Measurements from ENCODE around the gene BCAS1. TPM values are rescaled to one million over a fixed set of nuclear protein-coding genes. Genes with fewer than 3 reads are reported as not detected.

Gene BCAS1
- total and polyA plus RNA-seq, 2 donors (not counting 1 experiment from before 2014, with no cell fraction given) = 0.97 to 1.1 TPM

DNA sequence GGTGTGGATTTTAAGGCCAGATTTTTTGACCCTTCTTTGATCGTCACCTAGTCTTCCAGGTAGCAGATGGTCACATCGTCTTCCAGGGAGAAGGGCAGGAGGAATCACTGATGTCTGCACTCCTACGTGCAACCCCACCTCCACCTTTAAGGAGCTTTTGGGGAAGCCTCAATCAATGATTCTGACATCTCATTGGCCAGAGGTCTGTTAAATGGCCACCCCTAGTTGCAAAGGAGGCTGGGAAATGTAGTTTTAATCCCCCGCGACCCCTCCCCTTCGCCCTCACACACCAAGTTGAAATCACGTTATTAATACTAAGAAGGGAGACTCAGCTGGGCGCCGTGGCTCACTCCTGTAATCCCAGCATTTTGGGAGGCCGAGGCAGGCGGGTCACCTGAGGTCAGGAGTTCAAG, 151.4 kb downstream of the BCAS1 start:
- H3K4me3 Mint-ChIP-seq = peak overlapping the region; percentile 35
- no peaks in the 10 kb centered on the region for H3K9me3 ChIP-seq (ENCODE audit: control extremely low read depth in 1 of 3, control insufficient read depth in 2 of 3, insufficient read depth in 1 of 3, low read length in 2 of 3)
- peak overlapping the region; percentile 85 for H3K27ac Mint-ChIP-seq
- no peaks in the 10 kb centered on the region for H3K79me2 ChIP-seq (ENCODE audit: control insufficient read depth, insufficient read depth, low read length)
- intact Hi-C loops (cut with micrococcal nuclease) = loop anchor here (5.0 to 10.0 kb wide), 2 partner anchors 84 to 187 kb away; no protein-coding TSS in a partner anchor
- H3K36me3 ChIP-seq (replicated peaks in 1 of 2; ENCODE audit: control extremely low read depth in 1 of 2, control insufficient read depth in 1 of 2, extremely low read depth in 1 of 2, insufficient read depth in 2 of 2, low read length in 1 of 2) = no peaks in the 10 kb centered on the region
- H4K20me1 ChIP-seq (ENCODE audit: control insufficient read depth, insufficient read depth, low read length, poor library complexity, severe bottlenecking) = no peaks in the 10 kb centered on the region
- H3K27me3 ChIP-seq (replicated peaks in 1 of 4; ENCODE audit: control extremely low read depth in 1 of 4, control insufficient read depth in 3 of 4, insufficient read depth in 4 of 4, low read length in 3 of 4) = no peaks in the 10 kb centered on the region
- no peaks in the 10 kb centered on the region for H3K27me3 Mint-ChIP-seq
- ChIA-PET CTCF (interaction anchor here (1.1 to 22.3 kb wide), 4 partner anchors 15 to 340 kb away, joined by 3 to 593 read pairs (median 64); no protein-coding TSS in a partner anchor), POLR2A (interaction anchor here (1.8 kb wide), 1 partner anchor 16 kb away, joined by 8 read pairs; no protein-coding TSS in a partner anchor)
- no peak for TF ChIP-seq EZH2 (IDR thresholded peaks at IDR 0.05; ENCODE audit: borderline replicate concordance, insufficient read depth, low read depth, low read length, poor library complexity, severe bottlenecking)
- TF ChIP-seq, protein P1, sequence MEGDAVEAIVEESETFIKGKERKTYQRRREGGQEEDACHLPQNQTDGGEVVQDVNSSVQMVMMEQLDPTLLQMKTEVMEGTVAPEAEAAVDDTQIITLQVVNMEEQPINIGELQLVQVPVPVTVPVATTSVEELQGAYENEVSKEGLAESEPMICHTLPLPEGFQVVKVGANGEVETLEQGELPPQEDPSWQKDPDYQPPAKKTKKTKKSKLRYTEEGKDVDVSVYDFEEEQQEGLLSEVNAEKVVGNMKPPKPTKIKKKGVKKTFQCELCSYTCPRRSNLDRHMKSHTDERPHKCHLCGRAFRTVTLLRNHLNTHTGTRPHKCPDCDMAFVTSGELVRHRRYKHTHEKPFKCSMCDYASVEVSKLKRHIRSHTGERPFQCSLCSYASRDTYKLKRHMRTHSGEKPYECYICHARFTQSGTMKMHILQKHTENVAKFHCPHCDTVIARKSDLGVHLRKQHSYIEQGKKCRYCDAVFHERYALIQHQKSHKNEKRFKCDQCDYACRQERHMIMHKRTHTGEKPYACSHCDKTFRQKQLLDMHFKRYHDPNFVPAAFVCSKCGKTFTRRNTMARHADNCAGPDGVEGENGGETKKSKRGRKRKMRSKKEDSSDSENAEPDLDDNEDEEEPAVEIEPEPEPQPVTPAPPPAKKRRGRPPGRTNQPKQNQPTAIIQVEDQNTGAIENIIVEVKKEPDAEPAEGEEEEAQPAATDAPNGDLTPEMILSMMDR (IDR thresholded peaks at IDR 0.05) = no peak
- no peak overlapping the region for H3K9ac ChIP-seq (ENCODE audit: low read length)
- H3K4me2 ChIP-seq (replicated peaks; ENCODE audit: low read depth, low read length, poor library complexity, severe bottlenecking) = no peak overlapping the region
- no peaks in the 10 kb centered on the region for H3K9me3 Mint-ChIP-seq (ENCODE audit: insufficient read depth)
- H3K4me1 Mint-ChIP-seq = peaks cover 65% of the 10 kb centered on the region
- no peak for DNase-seq
- WGBS (ENCODE audit: insufficient coverage) = 90% methylated on average over 7 of the region's 11 CpGs
- H3K4me1 ChIP-seq (ENCODE audit: control insufficient read depth in 2 of 2, insufficient read depth in 2 of 2, low read length in 2 of 2) = peaks cover 41 to 65% of the 10 kb centered on the region in 2 donors
- ATAC-seq (ENCODE audit: low read depth) = no peak
- H3K27ac ChIP-seq (ENCODE audit: low read length in 2 of 2) = no peak overlapping the region
- no peak overlapping the region for H2AFZ ChIP-seq (ENCODE audit: insufficient read depth, low read depth, low read length, poor library complexity, severe bottlenecking)
- H3K4me3 ChIP-seq (ENCODE audit: control extremely low read depth in 1 of 5, extremely low read depth in 1 of 5, insufficient read depth in 1 of 5, low read depth in 2 of 5, low read length in 4 of 5) = no peak overlapping the region

DNA sequence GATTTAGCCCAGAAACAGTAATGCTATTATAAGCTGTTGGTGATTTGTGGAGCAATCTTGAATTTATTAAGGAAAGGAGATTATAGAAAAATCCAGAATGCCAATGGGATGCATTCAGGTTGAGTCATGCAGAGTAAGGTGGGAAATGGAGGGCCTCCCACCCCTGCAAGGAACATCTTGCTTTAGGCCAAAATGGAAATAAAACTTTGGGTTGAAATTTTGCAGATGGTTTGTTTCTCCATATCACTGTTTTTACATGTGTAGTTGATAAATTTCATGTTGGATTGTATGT, 152.4 kb downstream of the BCAS1 start:
- H3K4me3 Mint-ChIP-seq = no peak overlapping the region
- peak overlapping the region; percentile 83 for H3K27ac Mint-ChIP-seq
- no peaks in the 10 kb centered on the region for H3K9me3 Mint-ChIP-seq (ENCODE audit: insufficient read depth)
- Histone ChIP-seq H4K20me1 (ENCODE audit: control insufficient read depth, insufficient read depth, low read length, poor library complexity, severe bottlenecking) (no peaks in the 10 kb centered on the region), H3K27ac (ENCODE audit: low read length in 2 of 2) (no peak overlapping the region), H3K4me3 (ENCODE audit: control extremely low read depth in 1 of 5, extremely low read depth in 1 of 5, insufficient read depth in 1 of 5, low read depth in 2 of 5, low read length in 4 of 5) (no peak overlapping the region), H3K9me3 (ENCODE audit: control extremely low read depth in 1 of 3, control insufficient read depth in 2 of 3, insufficient read depth in 1 of 3, low read length in 2 of 3) (no peaks in the 10 kb centered on the region), H2AFZ (ENCODE audit: insufficient read depth, low read depth, low read length, poor library complexity, severe bottlenecking) (no peak overlapping the region), H3K4me1 (ENCODE audit: control insufficient read depth in 2 of 2, insufficient read depth in 2 of 2, low read length in 2 of 2) (peaks cover 31 to 57% of the 10 kb centered on the region in 2 donors), H3K4me2 (replicated peaks; ENCODE audit: low read depth, low read length, poor library complexity, severe bottlenecking) (no peak overlapping the region), H3K36me3 (replicated peaks in 1 of 2; ENCODE audit: control extremely low read depth in 1 of 2, control insufficient read depth in 1 of 2, extremely low read depth in 1 of 2, insufficient read depth in 2 of 2, low read length in 1 of 2) (no peaks in the 10 kb centered on the region), H3K27me3 (replicated peaks in 1 of 4; ENCODE audit: control extremely low read depth in 1 of 4, control insufficient read depth in 3 of 4, insufficient read depth in 4 of 4, low read length in 3 of 4) (no peaks in the 10 kb centered on the region), H3K79me2 (ENCODE audit: control insufficient read depth, insufficient read depth, low read length) (no peaks in the 10 kb centered on the region), H3K9ac (ENCODE audit: low read length) (no peak overlapping the region)
- CTCF ChIA-PET = interaction anchor here (0.5 to 22.3 kb wide), 4 partner anchors 11 to 339 kb away, joined by 3 to 593 read pairs (median 68); no protein-coding TSS in a partner anchor
- TF ChIP-seq EZH2 (IDR thresholded peaks at IDR 0.05; ENCODE audit: borderline replicate concordance, insufficient read depth, low read depth, low read length, poor library complexity, severe bottlenecking) = no peak
- TF ChIP-seq, protein P1 (IDR thresholded peaks at IDR 0.05) = no peak
- ATAC-seq (ENCODE audit: low read depth) (no peak), DNase-seq (no peak)
- no peaks in the 10 kb centered on the region for H3K27me3 Mint-ChIP-seq
- intact Hi-C loops (cut with micrococcal nuclease) = loop anchor here (5.0 to 10.0 kb wide), 2 partner anchors 83 to 186 kb away; no protein-coding TSS in a partner anchor
- peaks cover 60% of the 10 kb centered on the region for H3K4me1 Mint-ChIP-seq
- POLR2A ChIA-PET = interaction anchor here (2.8 kb wide), 1 partner anchor 22 kb away, joined by 8 read pairs; no protein-coding TSS in a partner anchor

All from B cell (primary cell).